Keratinocyte (primary cell): ENCODE results near the gene YBX1.

Experiments used
- EZH2 ChIP-seq: IDR thresholded peaks from one replicate; pipeline ENCODE4 v1.6.1; 2012; ENCODE audit warnings: inconsistent platforms, mild to moderate bottlenecking, low read length, moderate library complexity
- TF ChIP-seq, protein P1 (sequence below), 3 experiments: IDR thresholded peaks in 1 of 3; conservative IDR thresholded peaks in 1 of 3; optimal IDR thresholded peaks in 1 of 3; 2 replicates in 2 of 3; 3 replicates in 1 of 3; pipeline versions ENCODE3 to v1.5.1; 2011; ENCODE audit warnings: low read length in 3 of 3, mild to moderate bottlenecking in 3 of 3, moderate library complexity in 2 of 3, control low read depth in 1 of 3, inconsistent platforms in 1 of 3; ENCODE audit not compliant: insufficient read depth in 2 of 3; ENCODE audit errors: extremely low read depth in 1 of 3

DNA sequence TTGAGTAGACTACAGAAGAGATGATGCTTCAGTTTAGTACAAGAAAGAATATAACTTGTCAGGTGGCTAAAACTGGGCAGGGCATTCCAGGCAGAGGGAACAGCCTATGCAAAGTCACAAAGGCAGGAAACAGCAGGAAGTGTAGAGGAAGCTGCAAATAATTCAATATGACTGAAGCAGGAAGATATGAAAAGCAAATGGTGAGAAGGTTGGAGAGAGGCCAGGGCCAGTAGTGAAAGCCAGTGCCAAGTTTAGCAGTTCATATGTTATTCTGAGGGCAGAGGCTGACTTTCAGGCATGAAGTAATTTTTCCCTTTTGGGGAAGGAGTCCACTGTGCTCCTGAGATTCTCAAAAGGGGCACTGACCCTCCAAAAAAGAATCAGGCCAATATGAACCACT is 8.0 kb upstream of the YBX1 start:
- TF ChIP-seq, protein P1, sequence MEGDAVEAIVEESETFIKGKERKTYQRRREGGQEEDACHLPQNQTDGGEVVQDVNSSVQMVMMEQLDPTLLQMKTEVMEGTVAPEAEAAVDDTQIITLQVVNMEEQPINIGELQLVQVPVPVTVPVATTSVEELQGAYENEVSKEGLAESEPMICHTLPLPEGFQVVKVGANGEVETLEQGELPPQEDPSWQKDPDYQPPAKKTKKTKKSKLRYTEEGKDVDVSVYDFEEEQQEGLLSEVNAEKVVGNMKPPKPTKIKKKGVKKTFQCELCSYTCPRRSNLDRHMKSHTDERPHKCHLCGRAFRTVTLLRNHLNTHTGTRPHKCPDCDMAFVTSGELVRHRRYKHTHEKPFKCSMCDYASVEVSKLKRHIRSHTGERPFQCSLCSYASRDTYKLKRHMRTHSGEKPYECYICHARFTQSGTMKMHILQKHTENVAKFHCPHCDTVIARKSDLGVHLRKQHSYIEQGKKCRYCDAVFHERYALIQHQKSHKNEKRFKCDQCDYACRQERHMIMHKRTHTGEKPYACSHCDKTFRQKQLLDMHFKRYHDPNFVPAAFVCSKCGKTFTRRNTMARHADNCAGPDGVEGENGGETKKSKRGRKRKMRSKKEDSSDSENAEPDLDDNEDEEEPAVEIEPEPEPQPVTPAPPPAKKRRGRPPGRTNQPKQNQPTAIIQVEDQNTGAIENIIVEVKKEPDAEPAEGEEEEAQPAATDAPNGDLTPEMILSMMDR (optimal IDR thresholded peaks at IDR 0.05 in 1 of 3, IDR thresholded peaks at IDR 0.05 in 1 of 3, conservative IDR thresholded peaks at IDR 0.05 in 1 of 3; ENCODE audit: extremely low read depth in 1 of 3, insufficient read depth in 2 of 3, low read length in 3 of 3): no peak
- TF ChIP-seq EZH2: no peak
